GM21423 (cell line): ENCODE data around the gene B4GALT6.
A peak's percentile ranks its signal among the peaks of the same experiment; 100 is the strongest.

Experiments used
- ATAC-seq: cut with Tn5 transposase; IDR thresholded peaks from one replicate; pipeline ENCODE4 v1.9.1; 2021; ENCODE audit warnings: mild to moderate bottlenecking, moderate library complexity; ENCODE audit not compliant: unreplicated experiment

The B4GALT6 gene

GRCh38 chr18:31661965-31662364 is 22.4 kb downstream of the B4GALT6 start:
- no peak for ATAC-seq

DNA sequence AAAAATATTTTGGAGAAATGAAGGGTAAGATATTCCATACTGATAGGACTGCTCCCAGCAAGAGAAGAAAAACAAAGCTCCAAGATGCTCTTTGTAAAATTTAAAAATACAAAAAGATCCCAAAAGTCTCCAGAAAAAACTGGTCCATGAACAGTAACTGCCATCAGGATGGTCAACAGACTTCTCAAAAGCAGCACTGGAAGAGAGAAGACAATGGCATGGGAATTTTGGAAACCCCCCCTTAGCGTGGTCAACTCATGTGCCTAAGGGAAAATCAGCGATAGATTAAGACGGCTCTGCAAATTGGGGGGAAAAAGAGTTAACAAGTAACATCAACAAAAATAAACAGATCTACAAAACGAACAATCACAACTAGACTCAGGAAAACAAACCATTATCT is 23.6 kb downstream of the B4GALT6 start:
- ATAC-seq = no peak

- ATAC-seq = no peak
These were observed 24.7 kb downstream of the B4GALT6 start for GRCh38 chr18:31659576-31660177.

GRCh38 chr18:31658670-31659575 is 25.5 kb downstream of the B4GALT6 start:
- peak; percentile 64 for ATAC-seq

- ATAC-seq = peak; percentile 76
These were observed 26.3 kb downstream of the B4GALT6 start for GRCh38 chr18:31657823-31658669.

GRCh38 chr18:31656754-31657153 is 27.6 kb downstream of the B4GALT6 start:
- ATAC-seq = no peak

DNA sequence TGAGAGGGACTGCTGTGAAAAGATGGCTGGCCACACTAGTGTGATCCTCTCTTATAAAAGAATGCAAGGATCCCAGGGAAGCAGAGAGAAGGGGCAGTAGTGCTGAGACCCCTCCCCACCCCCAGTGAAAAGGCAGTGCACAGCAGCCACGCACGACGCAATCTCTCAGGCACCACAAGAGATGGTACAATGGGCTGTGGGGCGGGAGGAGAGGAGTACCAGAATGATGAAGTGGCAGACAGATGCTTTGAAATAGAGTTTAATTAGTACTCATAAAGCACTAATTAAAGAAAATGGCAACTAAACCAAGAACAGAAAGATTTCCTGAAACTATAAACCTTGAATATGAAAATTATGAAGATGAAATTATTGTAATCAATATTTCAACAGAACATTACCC is 29.0 kb downstream of the B4GALT6 start:
- no peak for ATAC-seq

DNA sequence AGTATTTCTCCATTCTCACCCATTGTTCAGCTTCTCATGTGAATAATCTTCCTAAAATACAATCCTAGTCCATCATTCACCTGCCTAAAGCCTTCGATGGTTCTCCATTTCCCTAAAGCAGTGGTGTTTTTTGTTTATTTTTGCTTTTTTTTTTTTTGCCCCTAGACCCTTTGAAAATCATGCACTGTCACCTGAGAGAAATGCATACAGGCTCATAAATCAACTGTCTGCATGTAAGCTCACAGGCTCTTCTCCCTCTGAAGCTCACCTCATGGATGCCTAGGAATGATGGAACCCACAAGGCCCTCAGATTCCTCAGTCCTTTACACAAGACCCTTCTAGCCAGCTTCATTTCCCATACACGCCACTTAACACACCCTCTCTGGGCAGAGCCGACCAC is 31.5 kb downstream of the B4GALT6 start:
- no peak for ATAC-seq

GRCh38 chr18:31652357-31652756 is 32.0 kb downstream of the B4GALT6 start:
- no peak for ATAC-seq

- no peak for ATAC-seq
These were observed 33.0 kb downstream of the B4GALT6 start for GRCh38 chr18:31651369-31651768.

- ATAC-seq = peak; percentile 41
These were observed 34.2 kb downstream of the B4GALT6 start for GRCh38 chr18:31649978-31650719.

DNA sequence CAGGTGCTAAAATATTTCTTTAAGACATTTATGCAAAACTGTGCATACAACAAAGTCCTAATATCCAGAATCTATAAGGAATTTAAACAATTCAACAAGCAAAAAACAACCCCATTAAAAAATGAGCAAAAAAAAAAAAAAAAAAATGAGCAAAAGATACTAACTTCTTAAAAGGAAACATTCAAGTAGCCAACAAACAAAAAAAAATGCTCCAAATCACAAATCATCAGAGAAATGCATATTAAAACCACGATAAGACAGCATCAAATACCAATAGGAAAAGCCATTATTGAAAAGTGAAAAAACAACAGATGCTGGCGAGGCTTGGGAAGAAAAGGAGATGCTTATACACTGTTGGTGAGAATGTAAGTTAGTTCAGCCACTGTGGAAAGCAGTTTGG is 34.9 kb downstream of the B4GALT6 start:
- no peak for ATAC-seq

- ATAC-seq = peak; percentile 63
These were observed 35.4 kb downstream of the B4GALT6 start for GRCh38 chr18:31648966-31649429.

DNA sequence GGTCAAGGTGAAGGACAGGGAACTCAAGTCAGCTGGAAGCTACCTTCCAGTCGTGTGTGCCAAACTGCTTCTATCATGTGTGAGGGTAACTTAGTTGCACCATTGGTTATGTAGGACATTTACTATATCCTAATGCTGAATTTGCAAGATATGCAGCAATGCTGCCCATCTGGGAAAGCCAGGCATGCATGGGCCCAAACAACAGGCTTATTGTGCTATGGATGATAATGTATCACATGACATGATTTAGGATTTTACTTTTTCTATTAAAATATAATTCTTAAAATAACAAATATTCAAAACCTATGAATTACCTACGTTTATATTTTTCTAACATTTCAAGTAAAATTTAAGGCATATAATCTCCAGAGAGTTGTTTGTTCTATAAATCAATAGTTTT is 35.9 kb downstream of the B4GALT6 start:
- ATAC-seq = no peak

- ATAC-seq = no peak
These were observed 37.1 kb downstream of the B4GALT6 start for GRCh38 chr18:31647127-31647753.

- ATAC-seq = peak; percentile 26
These were observed 37.9 kb downstream of the B4GALT6 start for GRCh38 chr18:31646332-31647126.

DNA sequence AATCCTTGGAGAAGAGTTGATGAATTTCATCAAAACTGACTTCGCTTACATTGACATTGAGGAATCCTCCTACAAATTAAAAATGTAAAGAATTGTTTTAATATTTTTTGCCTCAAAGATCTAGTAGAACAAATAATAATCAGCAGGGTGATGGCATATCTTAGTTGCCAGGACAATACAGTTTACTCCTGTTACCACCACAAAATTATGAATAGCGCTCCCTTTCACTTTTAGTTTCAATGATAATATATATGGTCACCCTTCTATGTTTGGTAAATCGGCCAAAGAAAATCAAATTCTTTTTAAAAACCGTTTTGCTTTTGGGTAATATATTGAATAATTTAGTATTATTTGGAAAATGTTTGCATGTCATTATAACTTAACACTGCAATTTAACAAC is 39.0 kb downstream of the B4GALT6 start:
- ATAC-seq = no peak

- ATAC-seq = no peak
These were observed 41.4 kb downstream of the B4GALT6 start for GRCh38 chr18:31643003-31643402.

DNA sequence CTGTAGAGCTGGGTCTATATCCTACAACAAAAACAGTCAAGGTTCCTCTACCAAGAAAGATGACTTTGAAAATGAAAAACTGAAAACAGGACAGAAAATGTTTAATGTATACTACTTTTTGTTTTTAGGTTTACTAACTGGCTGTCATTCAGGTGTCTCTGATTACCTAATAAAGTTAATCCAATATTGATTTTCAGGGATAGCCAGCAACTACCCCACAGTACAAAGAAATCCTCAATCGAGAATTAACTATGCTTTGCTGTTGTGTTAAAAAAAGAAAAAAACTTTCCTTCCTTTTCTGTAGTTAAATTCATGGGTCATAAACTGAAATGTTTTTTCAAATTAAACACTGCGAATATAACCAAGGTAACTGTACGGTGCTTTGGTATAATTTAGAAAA is 46.9 kb downstream of the B4GALT6 start:
- no peak for ATAC-seq
